Loucy (cell line): ENCODE measurements around the gene EFCAB13.

Experiments
- H2AFZ ChIP-seq: fragments of 200-600 bp; sonication (generic); 2 replicates; pipeline ENCODE4 v1.6.0; 2016; ENCODE audit warnings: antibody characterized with exemption, mild to moderate bottlenecking, low read length, moderate library complexity
- H3F3A ChIP-seq: fragments of 200-600 bp; 2 replicates; pipeline ENCODE4 v1.6.0; 2016; ENCODE audit warnings: antibody characterized with exemption, low read depth, mild to moderate bottlenecking
- H3K27me3 ChIP-seq: fragments of 200-600 bp; sonication (generic); 2 replicates; pipeline ENCODE4 v1.6.1; 2014; ENCODE audit warnings: low read length, mild to moderate bottlenecking; ENCODE audit not compliant: insufficient read depth, poor library complexity, severe bottlenecking
- H3K36me3 ChIP-seq: fragments of 200-600 bp; sonication (generic); 2 replicates; pipeline ENCODE4 v1.6.1; 2016; ENCODE audit warnings: low read length; ENCODE audit not compliant: insufficient read depth
- H3K4me1 ChIP-seq: fragments of 200-600 bp; sonication (generic); 2 replicates; pipeline ENCODE4 v1.5.1; 2014; ENCODE audit warnings: low read length, mild to moderate bottlenecking; ENCODE audit not compliant: insufficient read depth, poor library complexity, severe bottlenecking
- H3K4me2 ChIP-seq: fragments of 200-600 bp; sonication (generic); 2 replicates; pipeline ENCODE4 v1.6.0; 2014; ENCODE audit warnings: antibody characterized with exemption, low read length, low read depth, mild to moderate bottlenecking; ENCODE audit not compliant: poor library complexity, severe bottlenecking
- H3K4me3 ChIP-seq: fragments of 200-600 bp; sonication (generic); 2 replicates; pipeline ENCODE4 v1.5.1; 2014; ENCODE audit warnings: low read length, mild to moderate bottlenecking, mixed read lengths; ENCODE audit not compliant: poor library complexity, severe bottlenecking
- H3K79me2 ChIP-seq: fragments of 200-600 bp; sonication (generic); 2 replicates; pipeline ENCODE4 v1.6.1; 2014; ENCODE audit warnings: low read length; ENCODE audit not compliant: insufficient read depth
- H3K9ac ChIP-seq: fragments of 200-600 bp; sonication (generic); 2 replicates; pipeline ENCODE4 v1.6.0; 2014; ENCODE audit warnings: mild to moderate bottlenecking, low read depth, low read length, moderate library complexity; ENCODE audit not compliant: poor library complexity, severe bottlenecking
- H3K9me2 ChIP-seq: fragments of 200-600 bp; sonication (generic); replicated peaks from 2 replicates; pipeline ENCODE4 v1.6.1; 2016; ENCODE audit warnings: low read depth, low read length, mixed read lengths
- H3K9me3 ChIP-seq: fragments of 200-600 bp; sonication (generic); 2 replicates; pipeline ENCODE4 v1.6.1; 2014; ENCODE audit warnings: mild to moderate bottlenecking, antibody characterized with exemption, low read length, low read depth; ENCODE audit not compliant: insufficient read depth
- H4K20me1 ChIP-seq: fragments of 200-600 bp; sonication (generic); 2 replicates; pipeline ENCODE4 v1.6.0; 2014; ENCODE audit warnings: antibody characterized with exemption, low read length, mild to moderate bottlenecking; ENCODE audit not compliant: insufficient read depth, poor library complexity, severe bottlenecking
- CTCF ChIP-seq: fragments of 200-600 bp; sonication (generic); conservative IDR thresholded peaks from 2 replicates; pipeline ENCODE4 v1.5.1; 2014; ENCODE audit warnings: mild to moderate bottlenecking, antibody characterized with exemption, low read length
- EZH2phosphoT487 ChIP-seq: fragments of 200-600 bp; IDR thresholded peaks from 2 replicates; pipeline ENCODE4 v1.6.1; 2018; ENCODE audit warnings: antibody characterized with exemption, mild to moderate bottlenecking, moderate library complexity, borderline replicate concordance

The EFCAB13 gene

DNA sequence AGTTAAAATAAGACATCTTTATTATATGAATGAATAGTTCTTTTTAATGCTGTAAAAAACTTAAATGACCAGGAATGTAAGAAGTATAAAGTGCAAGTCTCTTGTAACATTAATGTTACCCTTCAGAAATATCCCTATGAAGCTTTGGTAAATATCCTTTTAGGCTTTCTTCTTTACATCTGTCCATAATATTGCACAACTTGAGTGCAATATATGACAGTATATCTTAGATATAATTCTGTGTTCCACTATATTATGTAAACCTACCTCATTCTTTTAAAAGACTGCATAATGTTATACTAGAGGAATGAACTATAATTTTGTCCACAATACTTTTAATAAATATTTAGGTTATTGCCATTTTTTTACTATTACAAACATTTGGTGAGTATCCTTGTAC lies 81.1 kb downstream of the EFCAB13 start:
- Histone ChIP-seq H2AFZ (no peak overlapping the region), H3K4me2 (no peak overlapping the region), H3K9me3 (no peaks in the 10 kb centered on the region), H3K9me2 (no peaks in the 10 kb centered on the region), H4K20me1 (no peaks in the 10 kb centered on the region), H3F3A (no peaks in the 10 kb centered on the region), H3K9ac (no peak overlapping the region), H3K36me3 (no peaks in the 10 kb centered on the region), H3K27me3 (no peaks in the 10 kb centered on the region), H3K79me2 (no peaks in the 10 kb centered on the region), H3K4me1 (no peaks in the 10 kb centered on the region), H3K4me3 (no peak overlapping the region)
- TF ChIP-seq EZH2phosphoT487 (no peak), CTCF (no peak)

GRCh38 chr17:47413872-47414271 lies 90.1 kb downstream of the EFCAB13 start:
- no peak overlapping the region for H3K4me2 ChIP-seq
- H3K4me1 ChIP-seq = no peaks in the 10 kb centered on the region
- H3K9ac ChIP-seq = no peak overlapping the region
- H2AFZ ChIP-seq = no peak overlapping the region
- TF ChIP-seq CTCF (no peak), EZH2phosphoT487 (no peak)
- no peaks in the 10 kb centered on the region for H3K79me2 ChIP-seq
- no peaks in the 10 kb centered on the region for H3K36me3 ChIP-seq
- H4K20me1 ChIP-seq = no peaks in the 10 kb centered on the region
- H3K27me3 ChIP-seq = no peaks in the 10 kb centered on the region
- H3F3A ChIP-seq = no peaks in the 10 kb centered on the region
- no peaks in the 10 kb centered on the region for H3K9me2 ChIP-seq
- H3K4me3 ChIP-seq = no peak overlapping the region
- no peaks in the 10 kb centered on the region for H3K9me3 ChIP-seq

DNA sequence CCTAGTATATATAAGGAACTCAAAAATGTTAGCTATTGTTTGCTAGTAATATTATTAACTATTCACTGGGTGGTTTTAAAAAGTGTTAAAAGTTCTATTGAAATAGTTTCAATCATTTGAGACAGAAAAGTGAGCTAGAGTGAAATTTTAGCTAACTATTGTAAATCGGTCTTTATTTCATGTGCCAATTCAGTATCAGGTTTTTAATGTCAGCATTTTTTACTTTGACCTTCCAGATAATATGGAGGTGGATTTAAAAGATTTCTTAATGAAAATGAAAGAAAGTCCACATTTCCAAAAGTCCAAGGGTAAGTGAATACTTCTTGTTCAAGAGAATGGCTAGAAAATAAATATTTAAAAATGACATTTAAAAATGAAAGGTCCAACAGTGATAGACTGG lies 90.9 kb downstream of the EFCAB13 start:
- Histone ChIP-seq H3K4me3 (no peak overlapping the region), H3K79me2 (no peaks in the 10 kb centered on the region), H3K9me2 (no peaks in the 10 kb centered on the region), H4K20me1 (no peaks in the 10 kb centered on the region), H3K9me3 (no peaks in the 10 kb centered on the region), H2AFZ (no peak overlapping the region), H3K4me2 (no peak overlapping the region), H3K27me3 (no peaks in the 10 kb centered on the region), H3K36me3 (no peaks in the 10 kb centered on the region), H3F3A (no peaks in the 10 kb centered on the region), H3K9ac (no peak overlapping the region), H3K4me1 (no peaks in the 10 kb centered on the region)
- TF ChIP-seq EZH2phosphoT487 (no peak), CTCF (no peak)
